ENCODE measurements around the gene ARID1B. TPM values are rescaled to one million over a fixed set of nuclear protein-coding genes. Genes with fewer than 3 reads are reported as not detected.

ARID1B gene
- total RNA-seq, 2 donors from 2014 or later: 43.9 to 44.6 TPM

DNA sequence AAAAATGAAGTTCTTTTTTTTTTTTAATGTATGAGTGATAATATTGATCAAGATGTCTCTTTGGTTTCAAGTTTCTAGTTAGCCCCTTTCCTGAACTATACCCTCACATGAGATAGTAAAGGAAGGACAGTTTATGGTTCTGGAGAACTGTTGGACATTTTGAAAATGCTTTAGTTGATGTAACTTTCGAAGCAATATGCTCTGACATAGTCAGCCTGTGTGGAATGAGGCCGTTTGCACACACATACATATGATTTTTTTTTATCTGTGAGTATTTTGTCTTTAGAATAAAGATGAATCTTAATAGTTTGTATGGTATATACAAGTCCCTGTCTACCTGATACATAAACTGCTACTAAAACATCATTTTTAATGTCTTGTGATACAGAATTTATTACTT is 177.0 kb downstream of the ARID1B start:
- DNase-seq (ENCODE audit: low spot score): no peak
- Histone ChIP-seq H3K4me1 (peaks cover 0 to 75% of the 10 kb centered on the region in 2 donors), H3K4me3 (no peak overlapping the region), H3K9me3 (no peaks in the 10 kb centered on the region), H3K27me3 (no peaks in the 10 kb centered on the region), H3K36me3 (no peaks in the 10 kb centered on the region), H3K27ac (peak overlapping the region; percentile 33 to 83)
- TF ChIP-seq, protein P1, sequence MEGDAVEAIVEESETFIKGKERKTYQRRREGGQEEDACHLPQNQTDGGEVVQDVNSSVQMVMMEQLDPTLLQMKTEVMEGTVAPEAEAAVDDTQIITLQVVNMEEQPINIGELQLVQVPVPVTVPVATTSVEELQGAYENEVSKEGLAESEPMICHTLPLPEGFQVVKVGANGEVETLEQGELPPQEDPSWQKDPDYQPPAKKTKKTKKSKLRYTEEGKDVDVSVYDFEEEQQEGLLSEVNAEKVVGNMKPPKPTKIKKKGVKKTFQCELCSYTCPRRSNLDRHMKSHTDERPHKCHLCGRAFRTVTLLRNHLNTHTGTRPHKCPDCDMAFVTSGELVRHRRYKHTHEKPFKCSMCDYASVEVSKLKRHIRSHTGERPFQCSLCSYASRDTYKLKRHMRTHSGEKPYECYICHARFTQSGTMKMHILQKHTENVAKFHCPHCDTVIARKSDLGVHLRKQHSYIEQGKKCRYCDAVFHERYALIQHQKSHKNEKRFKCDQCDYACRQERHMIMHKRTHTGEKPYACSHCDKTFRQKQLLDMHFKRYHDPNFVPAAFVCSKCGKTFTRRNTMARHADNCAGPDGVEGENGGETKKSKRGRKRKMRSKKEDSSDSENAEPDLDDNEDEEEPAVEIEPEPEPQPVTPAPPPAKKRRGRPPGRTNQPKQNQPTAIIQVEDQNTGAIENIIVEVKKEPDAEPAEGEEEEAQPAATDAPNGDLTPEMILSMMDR (IDR thresholded peaks at IDR 0.05): no peak

DNA sequence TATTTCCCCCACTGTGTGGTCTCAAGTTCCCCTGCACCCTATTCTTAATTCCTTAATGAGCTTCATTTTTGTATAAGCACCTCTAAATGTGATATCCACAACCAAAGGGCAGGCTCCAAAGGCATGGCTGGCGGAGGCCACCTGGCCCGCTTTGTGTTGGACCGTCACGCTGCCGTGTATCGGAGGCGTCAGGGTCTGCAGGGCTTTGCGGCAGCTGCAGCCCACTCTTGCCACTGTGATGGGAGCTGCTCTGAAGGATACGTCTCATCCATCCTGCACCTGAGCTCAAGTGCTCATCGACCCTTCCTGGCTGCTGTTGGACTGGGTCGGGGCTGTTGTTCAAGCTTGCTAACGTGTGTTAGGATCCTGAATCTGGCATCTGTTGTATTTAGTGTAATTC is 177.6 kb downstream of the ARID1B start:
- peaks cover 0 to 69% of the 10 kb centered on the region in 2 donors for H3K4me1 ChIP-seq
- H3K36me3 ChIP-seq: no peaks in the 10 kb centered on the region
- peak overlapping the region; percentile 71 to 83 for H3K27ac ChIP-seq
- H3K27me3 ChIP-seq: no peaks in the 10 kb centered on the region
- no peaks in the 10 kb centered on the region for H3K9me3 ChIP-seq
- no peak for DNase-seq (ENCODE audit: low spot score)
- TF ChIP-seq, protein P1 (IDR thresholded peaks at IDR 0.05): no peak
- H3K4me3 ChIP-seq: no peak overlapping the region

DNA sequence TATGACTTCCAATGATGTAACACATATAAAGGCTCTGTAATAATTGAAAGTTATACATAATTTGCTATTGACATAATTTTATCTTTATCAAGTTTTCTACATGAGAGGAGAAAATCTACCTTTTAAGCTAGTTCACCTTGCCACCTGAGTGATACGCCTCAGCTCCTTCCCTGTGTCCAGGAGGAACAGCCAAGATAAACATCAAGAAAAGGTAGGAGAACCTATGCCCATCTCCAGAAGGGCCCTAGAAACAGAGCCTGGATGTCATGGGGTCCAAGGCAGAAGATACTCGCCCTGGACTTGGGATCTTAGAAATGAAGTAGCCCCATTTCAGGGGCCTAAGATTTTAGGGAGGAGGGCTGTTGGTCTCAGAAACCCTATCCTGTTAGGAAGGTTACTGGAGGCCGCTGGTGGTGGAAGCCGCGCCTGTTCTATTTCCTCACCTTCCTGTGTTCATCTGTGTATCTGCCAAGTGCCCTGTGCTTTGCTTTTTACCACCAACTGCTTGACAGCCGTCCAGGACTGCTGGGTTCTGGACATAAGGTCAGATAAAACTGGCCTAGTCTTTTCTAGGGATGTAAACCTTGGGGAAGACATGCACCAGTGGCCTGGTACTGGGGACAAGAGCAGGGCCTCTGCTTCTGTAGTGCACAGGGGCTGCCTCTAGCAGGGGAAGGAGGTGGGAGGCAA is 178.5 kb downstream of the ARID1B start:
- H3K27ac ChIP-seq: peak overlapping the region; percentile 71 to 83
- no peaks in the 10 kb centered on the region for H3K27me3 ChIP-seq
- no peaks in the 10 kb centered on the region for H3K36me3 ChIP-seq
- H3K4me1 ChIP-seq: peaks cover 0 to 65% of the 10 kb centered on the region in 2 donors
- TF ChIP-seq, protein P1 (IDR thresholded peaks at IDR 0.05): no peak
- no peaks in the 10 kb centered on the region for H3K9me3 ChIP-seq
- DNase-seq (ENCODE audit: low spot score): no peak
- no peak overlapping the region for H3K4me3 ChIP-seq

DNA sequence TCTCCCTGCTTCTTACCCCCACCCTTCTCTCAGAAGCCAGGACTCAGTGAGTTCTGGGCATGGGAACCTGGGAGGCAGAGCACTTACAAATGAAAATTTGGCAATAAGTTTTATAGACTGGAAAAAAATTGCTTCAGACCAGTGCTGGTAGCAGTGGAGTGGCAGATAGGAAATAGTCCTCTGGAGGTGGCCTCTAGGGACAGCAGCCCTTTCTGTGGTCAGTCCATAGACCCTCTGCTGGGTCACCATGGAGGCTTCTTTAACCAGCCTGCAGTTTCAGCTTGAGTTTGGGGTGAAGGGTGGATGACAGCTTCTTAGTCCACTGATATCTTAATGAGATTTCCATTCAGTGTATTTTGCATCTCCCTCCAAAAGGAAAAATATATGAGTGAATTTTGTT is 179.1 kb downstream of the ARID1B start:
- H3K9me3 ChIP-seq: no peaks in the 10 kb centered on the region
- no peaks in the 10 kb centered on the region for H3K27me3 ChIP-seq
- TF ChIP-seq, protein P1 (IDR thresholded peaks at IDR 0.05): no peak
- H3K4me1 ChIP-seq: peaks cover 0 to 65% of the 10 kb centered on the region in 2 donors
- H3K27ac ChIP-seq: peak overlapping the region; percentile 71 to 83
- no peak for DNase-seq (ENCODE audit: low spot score)
- H3K4me3 ChIP-seq: no peak overlapping the region
- no peaks in the 10 kb centered on the region for H3K36me3 ChIP-seq

DNA sequence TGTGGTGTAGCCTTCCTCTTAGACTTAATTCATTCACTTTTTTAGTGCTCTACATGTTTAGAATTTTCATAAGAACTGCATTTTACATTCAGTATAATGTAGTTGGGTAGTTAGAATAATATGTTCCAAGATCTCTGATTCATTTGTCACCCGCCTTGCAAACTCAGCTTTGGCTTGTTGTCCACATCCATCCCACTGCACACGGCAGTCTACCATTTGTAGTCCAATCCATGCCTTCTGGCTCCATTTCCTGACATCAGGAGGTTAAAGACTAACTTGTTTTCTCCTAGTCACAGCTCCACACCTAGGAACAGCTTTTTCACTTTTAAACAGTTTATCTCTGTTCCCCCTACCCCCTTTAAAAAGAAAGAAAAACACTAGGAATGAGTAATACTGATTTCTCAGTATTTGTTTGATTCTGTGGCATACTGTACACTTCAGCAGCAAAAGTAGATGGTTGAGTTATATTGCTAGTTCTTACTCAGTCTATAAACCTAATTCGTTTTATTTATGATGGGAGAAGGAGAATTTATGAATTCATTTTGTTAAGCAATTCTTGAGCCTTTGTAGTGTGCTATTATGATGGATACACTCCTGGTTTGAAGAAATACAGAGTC is 180.9 kb downstream of the ARID1B start:
- no peak overlapping the region for H3K4me3 ChIP-seq
- H3K9me3 ChIP-seq: no peaks in the 10 kb centered on the region
- TF ChIP-seq, protein P1 (IDR thresholded peaks at IDR 0.05): no peak
- H3K27ac ChIP-seq: peak overlapping the region in 1 of 2 donors; percentile 83
- H3K36me3 ChIP-seq: no peaks in the 10 kb centered on the region
- H3K4me1 ChIP-seq: peaks cover 0 to 57% of the 10 kb centered on the region in 2 donors
- DNase-seq (ENCODE audit: low spot score): no peak
- no peaks in the 10 kb centered on the region for H3K27me3 ChIP-seq
